Panc1 (cell line): Measurements from ENCODE around the gene IGSF5. TPM values are rescaled to one million over a fixed set of nuclear protein-coding genes. Genes with fewer than 3 reads are reported as not detected.

Source experiments
- ATAC-seq: fragments of 200-7000 bp; cut with Tn5 transposase; 2 replicates; pipeline ENCODE4 v1.9.1; 2020; ENCODE audit warnings: mild to moderate bottlenecking, moderate library complexity
- BruUV-seq: library from RNA; stranded (reverse); fragments of 400-500 nt; replicated peaks from 2 replicates; lab custom pipeline; 2021; lab: Mats Ljungman, UMichigan
- CTCF ChIA-PET: fragments of 300-600 bp; sonication (Branson Sonifier 250); formaldehyde crosslinking; loops from one replicate; lab custom pipeline; 2022; ENCODE audit warnings: antibody characterized with exemption; lab: Charles Lee
- POLR2A ChIA-PET: fragments of 300-600 bp; sonication (Branson Sonifier 250); formaldehyde crosslinking; loops from one replicate; lab custom pipeline; 2022; ENCODE audit warnings: antibody characterized with exemption; lab: Charles Lee
- DNase-seq: peaks from one replicate; pipeline ENCODE4 v3.0.0-alpha.2; 2010; ENCODE audit warnings: low read depth, low spot score
- H3K27ac ChIP-seq: 2 replicates; pipeline ENCODE4 v1.5.1; 2011; ENCODE audit warnings: mild to moderate bottlenecking, low read length, inconsistent platforms
- H3K27me3 ChIP-seq: fragments of 200-500 bp; sonication (Bioruptor generic); 2 replicates; pipeline ENCODE4 v1.6.0; 2014; ENCODE audit warnings: low read length, inconsistent platforms; ENCODE audit not compliant: control insufficient read depth, insufficient read depth
- H3K36me3 ChIP-seq: fragments of 200-500 bp; sonication (Bioruptor generic); 2 replicates; pipeline ENCODE4 v1.5.1; 2014; ENCODE audit warnings: inconsistent platforms, mild to moderate bottlenecking, low read length, moderate library complexity; ENCODE audit not compliant: control insufficient read depth, insufficient read depth
- H3K4me1 ChIP-seq: 2 replicates; pipeline ENCODE4 v1.5.1; 2011; ENCODE audit warnings: inconsistent platforms, mild to moderate bottlenecking, low read length, moderate library complexity; ENCODE audit not compliant: control insufficient read depth, insufficient read depth
- H3K4me3 ChIP-seq, 2 experiments: 2 replicates each; pipeline ENCODE4 v1.5.1; 2011 to 2012; ENCODE audit warnings: low read depth in 2 of 2, low read length in 2 of 2, mild to moderate bottlenecking in 2 of 2, inconsistent platforms in 1 of 2, moderate library complexity in 1 of 2
- H3K9me3 ChIP-seq: fragments of 200-500 bp; sonication (Bioruptor generic); 2 replicates; pipeline ENCODE4 v1.5.1; 2014; ENCODE audit warnings: low read depth, mild to moderate bottlenecking, inconsistent platforms, low read length, moderate library complexity; ENCODE audit not compliant: control insufficient read depth, insufficient read depth
- POLR2AphosphoS5 ChIP-seq: IDR thresholded peaks from 2 replicates; pipeline ENCODE4 v1.6.1; 2012; ENCODE audit warnings: mild to moderate bottlenecking, low read depth, low read length, moderate library complexity
- SIN3A ChIP-seq: IDR thresholded peaks from 2 replicates; pipeline ENCODE4 v1.6.1; 2012; ENCODE audit warnings: low read depth, mild to moderate bottlenecking, low read length, moderate library complexity, borderline replicate concordance; ENCODE audit not compliant: insufficient read depth
- TCF7L2 ChIP-seq: IDR thresholded peaks from 2 replicates; pipeline ENCODE4 v1.6.1; 2011; ENCODE audit warnings: mild to moderate bottlenecking, low read depth, low read length, inconsistent platforms
- in situ Hi-C: cut with HindIII; loops from 2 replicates; pipeline ENCODE4 v1.10.0; 2016; ENCODE audit warnings: low sequenced_read_pairs, low pct_unique_long_range_greater_than_20kb
- intact Hi-C: fragments of 100-400 bp; cut with micrococcal nuclease; formaldehyde crosslinking; loops from one replicate; pipeline ENCODE4 v1.10.0; 2022; ENCODE audit not compliant: unreplicated experiment
- total RNA-seq: library from RNA; stranded (reverse); gene quantifications from one replicate; pipeline ENCODE4 v1.2.1, GENCODE V29; 2021; ENCODE audit not compliant: unreplicated experiment
- TF ChIP-seq, protein P1 (sequence below), 2 experiments: IDR thresholded peaks; 2 replicates each; pipeline ENCODE4 v1.6.1; 2011 to 2012; ENCODE audit warnings: low read depth in 2 of 2, control low read depth in 1 of 2, low read length in 1 of 2, mild to moderate bottlenecking in 1 of 2, moderate library complexity in 1 of 2; ENCODE audit not compliant: insufficient read depth in 1 of 2
- TF ChIP-seq, protein P2 (sequence below): fragments of 450-650 bp; IDR thresholded peaks from 2 replicates; pipeline ENCODE4 v1.5.1; 2017; ENCODE audit warnings: mild to moderate bottlenecking

The IGSF5 gene
- total RNA-seq, 1 experiment from 2014 or later, result not detected

DNA sequence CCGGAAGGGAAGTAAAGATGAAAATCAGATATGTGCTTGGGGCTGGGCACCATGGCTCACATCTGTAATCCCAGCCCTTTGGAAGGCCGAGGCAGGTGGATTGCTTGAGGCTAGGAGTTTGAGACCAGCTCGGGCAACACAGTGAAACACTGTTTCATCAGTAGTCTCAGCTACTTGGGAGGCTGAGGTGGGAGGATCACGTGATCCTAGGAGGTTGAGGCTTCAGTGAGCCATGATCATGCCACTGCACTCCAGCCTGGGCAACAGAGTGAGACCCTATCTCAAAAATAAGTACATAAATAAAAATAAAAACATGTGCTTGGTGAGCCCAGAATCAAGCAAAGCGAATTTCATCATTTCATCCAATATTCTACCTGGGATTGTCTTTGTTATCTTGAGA, 98.9 kb downstream of the IGSF5 start:
- Histone ChIP-seq H3K9me3 (no peaks in the 10 kb centered on the region), H3K27me3 (no peaks in the 10 kb centered on the region), H3K4me3 (no peak overlapping the region), H3K4me1 (no peaks in the 10 kb centered on the region), H3K36me3 (no peaks in the 10 kb centered on the region), H3K27ac (no peak overlapping the region)
- intact Hi-C loops (no loop called here), in situ Hi-C loops (no loop called here)
- TF ChIP-seq, protein P1, sequence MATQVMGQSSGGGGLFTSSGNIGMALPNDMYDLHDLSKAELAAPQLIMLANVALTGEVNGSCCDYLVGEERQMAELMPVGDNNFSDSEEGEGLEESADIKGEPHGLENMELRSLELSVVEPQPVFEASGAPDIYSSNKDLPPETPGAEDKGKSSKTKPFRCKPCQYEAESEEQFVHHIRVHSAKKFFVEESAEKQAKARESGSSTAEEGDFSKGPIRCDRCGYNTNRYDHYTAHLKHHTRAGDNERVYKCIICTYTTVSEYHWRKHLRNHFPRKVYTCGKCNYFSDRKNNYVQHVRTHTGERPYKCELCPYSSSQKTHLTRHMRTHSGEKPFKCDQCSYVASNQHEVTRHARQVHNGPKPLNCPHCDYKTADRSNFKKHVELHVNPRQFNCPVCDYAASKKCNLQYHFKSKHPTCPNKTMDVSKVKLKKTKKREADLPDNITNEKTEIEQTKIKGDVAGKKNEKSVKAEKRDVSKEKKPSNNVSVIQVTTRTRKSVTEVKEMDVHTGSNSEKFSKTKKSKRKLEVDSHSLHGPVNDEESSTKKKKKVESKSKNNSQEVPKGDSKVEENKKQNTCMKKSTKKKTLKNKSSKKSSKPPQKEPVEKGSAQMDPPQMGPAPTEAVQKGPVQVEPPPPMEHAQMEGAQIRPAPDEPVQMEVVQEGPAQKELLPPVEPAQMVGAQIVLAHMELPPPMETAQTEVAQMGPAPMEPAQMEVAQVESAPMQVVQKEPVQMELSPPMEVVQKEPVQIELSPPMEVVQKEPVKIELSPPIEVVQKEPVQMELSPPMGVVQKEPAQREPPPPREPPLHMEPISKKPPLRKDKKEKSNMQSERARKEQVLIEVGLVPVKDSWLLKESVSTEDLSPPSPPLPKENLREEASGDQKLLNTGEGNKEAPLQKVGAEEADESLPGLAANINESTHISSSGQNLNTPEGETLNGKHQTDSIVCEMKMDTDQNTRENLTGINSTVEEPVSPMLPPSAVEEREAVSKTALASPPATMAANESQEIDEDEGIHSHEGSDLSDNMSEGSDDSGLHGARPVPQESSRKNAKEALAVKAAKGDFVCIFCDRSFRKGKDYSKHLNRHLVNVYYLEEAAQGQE (IDR thresholded peaks at IDR 0.05; ENCODE audit: insufficient read depth in 1 of 2, low read depth in 2 of 2, low read length in 1 of 2), result no peak
- TF ChIP-seq, protein P2, sequence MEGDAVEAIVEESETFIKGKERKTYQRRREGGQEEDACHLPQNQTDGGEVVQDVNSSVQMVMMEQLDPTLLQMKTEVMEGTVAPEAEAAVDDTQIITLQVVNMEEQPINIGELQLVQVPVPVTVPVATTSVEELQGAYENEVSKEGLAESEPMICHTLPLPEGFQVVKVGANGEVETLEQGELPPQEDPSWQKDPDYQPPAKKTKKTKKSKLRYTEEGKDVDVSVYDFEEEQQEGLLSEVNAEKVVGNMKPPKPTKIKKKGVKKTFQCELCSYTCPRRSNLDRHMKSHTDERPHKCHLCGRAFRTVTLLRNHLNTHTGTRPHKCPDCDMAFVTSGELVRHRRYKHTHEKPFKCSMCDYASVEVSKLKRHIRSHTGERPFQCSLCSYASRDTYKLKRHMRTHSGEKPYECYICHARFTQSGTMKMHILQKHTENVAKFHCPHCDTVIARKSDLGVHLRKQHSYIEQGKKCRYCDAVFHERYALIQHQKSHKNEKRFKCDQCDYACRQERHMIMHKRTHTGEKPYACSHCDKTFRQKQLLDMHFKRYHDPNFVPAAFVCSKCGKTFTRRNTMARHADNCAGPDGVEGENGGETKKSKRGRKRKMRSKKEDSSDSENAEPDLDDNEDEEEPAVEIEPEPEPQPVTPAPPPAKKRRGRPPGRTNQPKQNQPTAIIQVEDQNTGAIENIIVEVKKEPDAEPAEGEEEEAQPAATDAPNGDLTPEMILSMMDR, result no peak
- TF ChIP-seq SIN3A (no peak), POLR2AphosphoS5 (no peak), TCF7L2 (no peak)
- ATAC-seq (no peak), DNase-seq (no peak)
- ChIA-PET POLR2A (no interaction called here), CTCF (no interaction called here)
- no TSS peak for BruUV-seq

DNA sequence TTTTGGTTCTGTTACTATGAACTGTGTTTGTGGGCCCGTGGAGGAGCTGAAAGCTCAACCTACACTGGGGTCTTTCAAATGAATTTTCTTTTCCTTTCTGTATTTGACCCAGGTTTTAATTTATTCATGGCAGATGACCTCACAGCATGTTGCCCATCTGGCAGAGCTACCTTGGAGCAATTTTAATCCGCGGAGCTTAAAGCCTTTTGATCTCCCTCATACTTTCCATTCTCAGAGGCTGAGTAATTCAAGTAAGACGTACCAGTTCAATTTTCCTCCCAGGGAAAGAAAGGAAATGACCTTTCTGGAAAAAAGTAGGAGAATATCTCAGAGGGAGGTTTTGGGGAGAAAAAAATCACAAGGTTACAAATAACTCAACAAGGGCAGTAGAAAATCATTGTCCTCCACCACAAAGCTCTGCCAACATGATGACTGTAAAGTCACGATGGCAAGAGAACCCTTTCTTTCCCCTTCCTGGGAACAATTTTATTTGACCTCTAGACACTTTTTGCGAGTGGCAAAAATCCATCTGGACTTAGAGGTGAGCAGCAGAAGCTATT, 100.7 kb downstream of the IGSF5 start:
- DNase-seq (no peak), ATAC-seq (no peak)
- intact Hi-C loops, result no loop called here
- no peaks in the 10 kb centered on the region for H3K9me3 ChIP-seq
- H3K27ac ChIP-seq, result no peak overlapping the region
- ChIA-PET CTCF (no interaction called here), POLR2A (no interaction called here)
- H3K36me3 ChIP-seq, result no peaks in the 10 kb centered on the region
- TF ChIP-seq, protein P1 (IDR thresholded peaks at IDR 0.05; ENCODE audit: insufficient read depth in 1 of 2, low read depth in 2 of 2, low read length in 1 of 2), result no peak
- TF ChIP-seq POLR2AphosphoS5 (no peak), SIN3A (no peak), TCF7L2 (no peak)
- TF ChIP-seq, protein P2, result no peak
- no peaks in the 10 kb centered on the region for H3K4me1 ChIP-seq
- no peak overlapping the region for H3K4me3 ChIP-seq
- in situ Hi-C loops, result no loop called here
- no TSS peak for BruUV-seq
- H3K27me3 ChIP-seq, result no peaks in the 10 kb centered on the region
